DND-41 (cell line): Measurements from ENCODE around the gene FAM83C.

ENCODE experiments used
- EZH2 ChIP-seq: IDR thresholded peaks from 3 replicates; pipeline ENCODE4 v1.6.1; 2012; ENCODE audit warnings: borderline replicate concordance, low read depth, mild to moderate bottlenecking, moderate library complexity, low read length, inconsistent platforms; ENCODE audit not compliant: severe bottlenecking
- TF ChIP-seq, protein P1 (sequence below): IDR thresholded peaks from 2 replicates; pipeline ENCODE4 v1.5.1; 2012; ENCODE audit warnings: borderline replicate concordance, low read length, moderate library complexity, mild to moderate bottlenecking; ENCODE audit not compliant: poor library complexity, severe bottlenecking; ENCODE audit errors: extremely low read depth

DNA sequence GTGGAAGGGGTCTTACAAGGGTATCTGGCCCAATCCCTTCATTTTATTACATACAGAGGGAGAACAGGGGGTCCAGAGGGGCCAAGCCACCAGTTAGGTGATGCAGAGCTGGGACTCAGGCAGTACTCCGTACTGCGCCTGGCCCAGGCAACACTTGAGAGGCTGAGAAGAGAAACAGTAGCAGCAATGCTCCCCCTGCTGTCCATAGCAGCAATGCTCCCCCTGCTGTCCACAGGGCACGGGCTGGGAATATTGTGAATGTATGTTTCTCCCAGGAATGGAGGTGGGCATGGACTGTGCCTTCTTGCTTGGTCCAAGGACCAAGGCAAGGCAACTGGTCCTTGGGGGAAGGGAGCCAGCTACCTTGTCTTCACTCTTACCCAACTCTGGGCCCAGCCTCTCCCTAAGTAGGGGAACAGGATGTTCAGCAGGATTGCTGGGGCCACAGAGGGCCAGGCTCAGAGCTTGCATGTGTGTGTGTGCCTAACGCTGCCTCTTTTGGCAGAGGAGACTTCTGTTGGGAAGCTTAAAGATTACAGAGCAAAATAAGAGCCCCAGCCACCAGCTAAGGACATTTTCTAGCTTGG lies 14.8 kb upstream of the FAM83C start:
- TF ChIP-seq, protein P1, sequence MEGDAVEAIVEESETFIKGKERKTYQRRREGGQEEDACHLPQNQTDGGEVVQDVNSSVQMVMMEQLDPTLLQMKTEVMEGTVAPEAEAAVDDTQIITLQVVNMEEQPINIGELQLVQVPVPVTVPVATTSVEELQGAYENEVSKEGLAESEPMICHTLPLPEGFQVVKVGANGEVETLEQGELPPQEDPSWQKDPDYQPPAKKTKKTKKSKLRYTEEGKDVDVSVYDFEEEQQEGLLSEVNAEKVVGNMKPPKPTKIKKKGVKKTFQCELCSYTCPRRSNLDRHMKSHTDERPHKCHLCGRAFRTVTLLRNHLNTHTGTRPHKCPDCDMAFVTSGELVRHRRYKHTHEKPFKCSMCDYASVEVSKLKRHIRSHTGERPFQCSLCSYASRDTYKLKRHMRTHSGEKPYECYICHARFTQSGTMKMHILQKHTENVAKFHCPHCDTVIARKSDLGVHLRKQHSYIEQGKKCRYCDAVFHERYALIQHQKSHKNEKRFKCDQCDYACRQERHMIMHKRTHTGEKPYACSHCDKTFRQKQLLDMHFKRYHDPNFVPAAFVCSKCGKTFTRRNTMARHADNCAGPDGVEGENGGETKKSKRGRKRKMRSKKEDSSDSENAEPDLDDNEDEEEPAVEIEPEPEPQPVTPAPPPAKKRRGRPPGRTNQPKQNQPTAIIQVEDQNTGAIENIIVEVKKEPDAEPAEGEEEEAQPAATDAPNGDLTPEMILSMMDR = peak; percentile 80
- no peak for TF ChIP-seq EZH2
